A673 (cell line): ENCODE results near the gene PLAA. TPM values are rescaled to one million over a fixed set of nuclear protein-coding genes. Genes with fewer than 3 reads are reported as not detected.
A peak's percentile ranks its signal among the peaks of the same experiment; 100 is the strongest.

Source experiments
- BruUV-seq: library from RNA; stranded (reverse); fragments of 400-500 nt; replicated peaks from 2 replicates; lab custom pipeline; 2021; lab: Mats Ljungman, UMichigan
- CTCF ChIA-PET: fragments of 300-600 bp; sonication (Branson Sonifier 250); formaldehyde crosslinking; loops from one replicate; lab custom pipeline; 2022; ENCODE audit warnings: antibody characterized with exemption; lab: Charles Lee
- POLR2A ChIA-PET: fragments of 300-600 bp; sonication (Branson Sonifier 250); formaldehyde crosslinking; loops from one replicate; lab custom pipeline; 2022; ENCODE audit warnings: antibody characterized with exemption; ENCODE audit not compliant: low non-redundant PET; lab: Charles Lee
- DNase-seq: peaks from one replicate; pipeline ENCODE4 v3.0.0-alpha.2; 2015; ENCODE audit warnings: low spot score
- H3K27ac ChIP-seq: fragments of 200-600 bp; sonication (generic); 2 replicates; pipeline ENCODE4 v1.5.1; 2016; ENCODE audit warnings: mixed run types, low read depth, mild to moderate bottlenecking, mixed read lengths, antibody characterized with exemption, low read length; ENCODE audit not compliant: poor library complexity, severe bottlenecking
- H3K27me3 ChIP-seq: fragments of 200-600 bp; sonication (generic); replicated peaks from 2 replicates; pipeline ENCODE4 v1.6.1; 2017; ENCODE audit warnings: mixed run types, low read depth, mild to moderate bottlenecking, mixed read lengths, antibody characterized with exemption, low read length; ENCODE audit not compliant: insufficient read depth, poor library complexity
- H3K36me3 ChIP-seq: fragments of 200-600 bp; sonication (generic); 2 replicates; pipeline ENCODE4 v1.6.1; 2016; ENCODE audit warnings: mixed run types, mild to moderate bottlenecking, mixed read lengths, antibody characterized with exemption, low read length; ENCODE audit not compliant: insufficient read depth, poor library complexity, severe bottlenecking
- H3K4me1 ChIP-seq: fragments of 200-600 bp; sonication (generic); 2 replicates; pipeline ENCODE4 v1.6.1; 2017; ENCODE audit warnings: mixed run types, mild to moderate bottlenecking, mixed read lengths, antibody characterized with exemption, low read length; ENCODE audit not compliant: insufficient read depth, poor library complexity, severe bottlenecking
- H3K4me3 ChIP-seq: fragments of 200-600 bp; sonication (generic); 2 replicates; pipeline ENCODE4 v1.5.1; 2016; ENCODE audit warnings: low read depth, mixed run types, mild to moderate bottlenecking, mixed read lengths, low read length; ENCODE audit not compliant: poor library complexity, severe bottlenecking
- H3K9me3 ChIP-seq: fragments of 200-600 bp; sonication (generic); 2 replicates; pipeline ENCODE4 v1.6.1; 2016; ENCODE audit warnings: mixed run types, low read depth, mild to moderate bottlenecking, mixed read lengths, antibody characterized with exemption, low read length; ENCODE audit not compliant: poor library complexity, severe bottlenecking
- EZH2 ChIP-seq: fragments of 200-600 bp; sonication (generic); IDR thresholded peaks from 2 replicates; pipeline ENCODE4 v1.6.1; 2017; ENCODE audit warnings: borderline replicate concordance, low read depth, mild to moderate bottlenecking, mixed read lengths, antibody characterized with exemption, low read length; ENCODE audit not compliant: poor library complexity, severe bottlenecking
- intact Hi-C: fragments of 100-400 bp; cut with micrococcal nuclease; formaldehyde crosslinking; loops from one replicate; pipeline ENCODE4 v1.10.0; 2022; ENCODE audit not compliant: unreplicated experiment
- total RNA-seq: library from RNA; stranded (reverse); gene quantifications from 2 replicates; pipeline ENCODE4 v1.2.3, GENCODE V29; 2021
- TF ChIP-seq, protein P1 (sequence below): fragments of 300-800, 200-600 bp; sonication (generic); conservative IDR thresholded peaks from 2 replicates; pipeline ENCODE4 v1.5.1; 2017; ENCODE audit warnings: low read depth, mild to moderate bottlenecking, antibody characterized with exemption, low read length, moderate library complexity, mixed read lengths

PLAA gene
- total RNA-seq, 1 experiment from 2014 or later, result 36.4 TPM

DNA sequence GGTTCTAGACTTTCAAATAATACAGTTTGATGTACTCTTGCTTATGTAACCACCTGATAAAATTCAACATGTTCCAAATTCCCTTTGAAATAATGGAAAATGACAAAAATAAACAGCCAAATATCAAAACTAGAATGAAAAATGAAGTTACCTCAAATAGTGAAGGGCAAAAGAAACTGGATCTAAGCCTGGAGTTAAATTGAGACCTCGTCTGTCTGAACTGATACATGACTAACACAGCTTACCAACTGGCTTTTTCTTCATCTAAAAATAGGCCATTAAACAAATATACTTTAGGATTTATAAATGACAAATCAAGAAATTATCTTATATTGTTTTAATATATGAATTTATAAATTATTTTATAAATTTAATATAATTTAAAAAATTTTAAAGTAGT lies 42.4 kb downstream of the PLAA start:
- no peaks in the 10 kb centered on the region for H3K27me3 ChIP-seq
- no peaks in the 10 kb centered on the region for H3K9me3 ChIP-seq
- CTCF ChIA-PET, result no interaction called here
- H3K36me3 ChIP-seq, result peaks cover 9% of the 10 kb centered on the region
- TF ChIP-seq, protein P1, sequence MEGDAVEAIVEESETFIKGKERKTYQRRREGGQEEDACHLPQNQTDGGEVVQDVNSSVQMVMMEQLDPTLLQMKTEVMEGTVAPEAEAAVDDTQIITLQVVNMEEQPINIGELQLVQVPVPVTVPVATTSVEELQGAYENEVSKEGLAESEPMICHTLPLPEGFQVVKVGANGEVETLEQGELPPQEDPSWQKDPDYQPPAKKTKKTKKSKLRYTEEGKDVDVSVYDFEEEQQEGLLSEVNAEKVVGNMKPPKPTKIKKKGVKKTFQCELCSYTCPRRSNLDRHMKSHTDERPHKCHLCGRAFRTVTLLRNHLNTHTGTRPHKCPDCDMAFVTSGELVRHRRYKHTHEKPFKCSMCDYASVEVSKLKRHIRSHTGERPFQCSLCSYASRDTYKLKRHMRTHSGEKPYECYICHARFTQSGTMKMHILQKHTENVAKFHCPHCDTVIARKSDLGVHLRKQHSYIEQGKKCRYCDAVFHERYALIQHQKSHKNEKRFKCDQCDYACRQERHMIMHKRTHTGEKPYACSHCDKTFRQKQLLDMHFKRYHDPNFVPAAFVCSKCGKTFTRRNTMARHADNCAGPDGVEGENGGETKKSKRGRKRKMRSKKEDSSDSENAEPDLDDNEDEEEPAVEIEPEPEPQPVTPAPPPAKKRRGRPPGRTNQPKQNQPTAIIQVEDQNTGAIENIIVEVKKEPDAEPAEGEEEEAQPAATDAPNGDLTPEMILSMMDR, result no peak
- POLR2A ChIA-PET, result no interaction called here
- no peak overlapping the region for H3K27ac ChIP-seq
- no peak overlapping the region for H3K4me3 ChIP-seq
- intact Hi-C loops, result no loop called here
- BruUV-seq, result no TSS peak
- no peaks in the 10 kb centered on the region for H3K4me1 ChIP-seq
- DNase-seq, result no peak

DNA sequence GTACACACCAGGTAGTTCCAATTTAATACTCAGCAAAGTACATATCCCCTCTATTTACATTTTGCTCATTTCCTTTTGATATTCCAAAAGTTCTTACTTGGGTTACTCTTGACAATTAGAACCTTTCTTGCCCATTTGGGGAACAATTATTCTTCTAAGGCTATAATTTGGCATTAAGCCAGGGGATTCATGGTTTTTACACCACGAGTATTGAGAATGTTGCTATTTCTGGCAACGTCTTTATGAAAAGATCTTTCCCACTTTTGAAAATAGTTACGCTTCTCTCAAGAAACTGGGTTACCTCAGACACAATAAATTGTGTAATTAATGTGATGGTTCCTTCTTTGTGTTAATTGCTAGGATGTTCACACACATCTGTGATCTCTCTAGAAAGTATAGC lies 43.0 kb downstream of the PLAA start:
- Histone ChIP-seq H3K27ac (no peak overlapping the region), H3K4me1 (no peaks in the 10 kb centered on the region), H3K9me3 (no peaks in the 10 kb centered on the region), H3K36me3 (peaks cover 9% of the 10 kb centered on the region), H3K4me3 (no peak overlapping the region), H3K27me3 (no peaks in the 10 kb centered on the region)
- ChIA-PET CTCF (no interaction called here), POLR2A (no interaction called here)
- BruUV-seq, result no TSS peak
- TF ChIP-seq, protein P1, result no peak
- no peak for TF ChIP-seq EZH2
- intact Hi-C loops, result no loop called here
- DNase-seq, result no peak

DNA sequence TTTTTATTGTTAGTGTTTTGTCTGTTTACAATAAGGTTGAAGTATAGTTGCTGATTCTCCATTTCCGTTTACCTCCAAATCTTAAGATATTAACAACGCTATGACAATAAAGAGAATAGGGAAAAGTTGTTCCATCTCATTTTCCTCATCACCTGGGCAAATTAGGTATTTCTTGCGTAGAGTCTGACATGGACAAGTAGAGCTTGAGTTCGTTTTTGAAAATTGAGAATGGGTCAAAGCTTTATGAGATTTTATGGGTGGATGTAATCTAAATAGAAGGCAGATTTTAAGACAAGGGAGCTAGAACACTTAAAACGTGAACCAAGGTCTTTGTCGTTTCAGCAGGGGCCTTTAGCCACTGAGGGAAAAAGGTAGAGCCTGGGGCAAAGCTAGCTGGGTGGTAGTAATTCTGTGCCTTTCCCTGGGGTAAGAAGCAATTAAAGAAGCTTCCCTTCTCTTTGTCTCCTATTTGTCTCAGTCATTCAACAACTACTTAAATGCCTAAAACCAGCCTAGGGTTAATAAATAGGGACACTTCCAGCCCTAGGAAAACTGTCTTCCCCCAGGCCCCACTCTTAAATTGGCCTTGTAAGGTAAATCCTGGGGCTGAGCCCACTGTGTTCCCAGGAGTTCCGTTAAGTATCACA lies 53.9 kb downstream of the PLAA start:
- intact Hi-C loops, result no loop called here
- no peaks in the 10 kb centered on the region for H3K4me1 ChIP-seq
- TSS peak; percentile 98 for BruUV-seq
- ChIA-PET POLR2A (no interaction called here), CTCF (no interaction called here)
- no peaks in the 10 kb centered on the region for H3K27me3 ChIP-seq
- no peaks in the 10 kb centered on the region for H3K9me3 ChIP-seq
- H3K27ac ChIP-seq, result peak overlapping the region; percentile 97
- no peak for TF ChIP-seq EZH2
- TF ChIP-seq, protein P1, result no peak
- H3K4me3 ChIP-seq, result peak overlapping the region; percentile 92
- H3K36me3 ChIP-seq, result no peaks in the 10 kb centered on the region
- DNase-seq, result no peak
